HG03460 (cell line): ENCODE measurements around the gene LRRC49.
"Not testable (repeated sequence)": the region's sequence is repeated elsewhere in the genome, so short reads cannot be mapped to it uniquely, and the experiment has no call there.

ENCODE experiments used
- ATAC-seq: cut with Tn5 transposase; IDR thresholded peaks from one replicate; pipeline ENCODE4 v1.9.1; 2021; ENCODE audit not compliant: unreplicated experiment

The LRRC49 gene

DNA sequence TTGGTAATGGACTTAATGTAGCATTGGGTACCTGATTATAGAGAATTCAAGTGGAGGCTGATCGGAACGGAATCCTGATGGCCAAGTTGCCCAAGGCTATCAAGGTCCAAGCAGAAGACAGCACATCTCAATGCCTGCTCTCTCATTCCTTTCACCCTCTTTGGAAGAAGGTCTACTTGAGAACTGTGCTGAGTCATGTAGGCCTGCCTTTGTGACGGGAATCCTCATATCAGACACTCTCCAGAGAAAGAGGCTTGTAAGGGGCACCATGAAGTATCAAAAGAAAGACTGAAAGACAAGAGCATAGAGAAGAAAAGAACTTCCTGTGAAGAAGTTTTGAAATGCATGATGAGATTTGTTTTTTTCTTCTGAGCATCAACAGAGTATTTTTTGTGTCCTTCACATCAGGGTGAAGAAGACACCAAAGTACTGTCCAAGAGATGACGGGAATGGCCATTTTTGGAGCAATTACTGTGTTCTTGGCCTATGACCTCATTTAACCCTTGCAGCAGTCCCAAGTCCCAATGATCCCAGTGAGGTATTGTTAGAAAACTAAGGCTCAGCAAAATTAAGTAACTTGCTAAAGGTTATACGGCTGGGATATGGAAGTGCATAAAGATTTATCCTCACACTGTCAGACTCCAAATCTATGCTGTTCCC, 25.5 kb upstream of the LRRC49 start:
- no peak for ATAC-seq

DNA sequence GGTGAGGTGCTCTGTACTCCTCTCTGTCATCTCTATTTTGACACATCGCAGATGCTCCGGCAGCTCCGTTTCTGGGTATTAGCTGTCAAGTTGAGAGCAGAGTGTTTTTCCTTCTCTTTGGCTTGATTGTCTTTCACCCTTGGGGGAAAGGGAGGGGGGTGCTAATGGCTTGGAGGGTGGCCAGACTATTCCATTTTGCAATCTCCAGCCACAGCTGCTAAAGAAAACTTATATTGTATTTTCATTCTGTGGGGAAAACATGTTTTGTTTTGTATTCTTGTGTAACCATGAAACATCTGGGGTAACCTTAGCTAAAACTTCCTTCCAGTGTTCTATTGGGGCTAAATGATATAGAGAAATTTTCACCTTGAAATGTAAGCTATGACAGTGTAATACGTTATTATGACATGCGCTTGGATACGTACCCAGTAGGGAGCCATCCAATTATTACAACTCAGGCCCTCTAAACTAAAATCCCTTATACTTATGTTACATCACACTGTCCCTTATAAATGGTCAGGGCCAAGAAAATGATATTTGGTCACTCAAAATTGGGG, 24.6 kb upstream of the LRRC49 start:
- ATAC-seq, result no peak

DNA sequence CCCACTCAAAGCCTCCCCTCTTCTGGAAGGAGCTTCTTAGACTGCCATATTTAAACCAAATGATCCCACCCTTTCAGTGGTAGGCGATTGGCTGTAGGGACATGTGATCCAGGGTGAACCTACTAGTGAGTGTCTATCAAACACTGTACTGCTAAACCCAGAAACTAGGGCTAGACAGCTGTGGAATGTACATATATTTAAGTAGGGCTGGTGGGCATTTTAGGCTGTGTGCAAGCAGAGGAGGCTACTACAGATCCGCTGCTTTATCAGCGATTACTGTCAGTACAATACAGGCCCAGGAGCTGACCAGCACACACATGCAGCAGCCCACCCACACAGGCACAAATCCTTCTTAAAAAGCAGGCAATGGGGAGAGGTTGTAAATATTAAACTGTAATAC, 23.3 kb upstream of the LRRC49 start:
- no peak for ATAC-seq

DNA sequence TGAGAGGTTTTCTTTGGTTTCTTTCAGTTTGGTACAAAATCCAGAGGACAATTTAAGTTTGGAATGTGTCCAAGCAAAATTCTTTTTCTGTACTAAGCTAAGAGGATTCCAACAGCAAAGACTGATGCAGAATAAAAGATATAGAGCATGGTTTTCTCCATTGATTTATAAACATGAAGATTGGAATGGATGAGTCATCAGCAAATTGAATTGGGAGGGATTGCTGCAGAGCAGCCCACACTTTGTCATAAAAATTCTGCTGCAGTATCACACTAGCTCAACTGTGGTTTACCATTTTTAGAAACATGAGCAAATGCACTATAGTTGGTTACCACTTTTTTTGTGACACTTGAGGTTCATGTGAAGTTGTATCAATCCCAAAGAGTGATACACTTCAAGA, 22.6 kb upstream of the LRRC49 start:
- ATAC-seq, result no peak

DNA sequence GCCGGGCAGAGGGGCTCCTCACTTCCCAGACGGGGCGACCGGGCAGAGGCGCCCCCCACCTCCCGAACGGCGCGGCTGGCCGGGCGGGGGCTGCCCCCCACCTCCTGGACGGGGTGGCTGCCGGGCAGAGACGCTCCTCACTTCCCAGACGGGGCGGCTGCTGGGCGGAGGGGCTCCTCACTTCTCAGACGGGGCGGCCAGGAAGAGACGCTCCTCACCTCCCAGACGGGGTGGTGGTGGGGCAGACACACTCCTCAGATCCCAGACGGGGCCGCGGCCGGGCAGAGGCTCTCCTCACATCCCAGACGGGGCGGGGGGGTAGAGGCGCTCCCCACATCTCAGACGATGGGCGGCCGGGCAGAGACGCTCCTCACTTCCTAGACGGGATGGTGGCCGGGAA, 21.1 kb upstream of the LRRC49 start:
- ATAC-seq, result not testable (repeated sequence)

DNA sequence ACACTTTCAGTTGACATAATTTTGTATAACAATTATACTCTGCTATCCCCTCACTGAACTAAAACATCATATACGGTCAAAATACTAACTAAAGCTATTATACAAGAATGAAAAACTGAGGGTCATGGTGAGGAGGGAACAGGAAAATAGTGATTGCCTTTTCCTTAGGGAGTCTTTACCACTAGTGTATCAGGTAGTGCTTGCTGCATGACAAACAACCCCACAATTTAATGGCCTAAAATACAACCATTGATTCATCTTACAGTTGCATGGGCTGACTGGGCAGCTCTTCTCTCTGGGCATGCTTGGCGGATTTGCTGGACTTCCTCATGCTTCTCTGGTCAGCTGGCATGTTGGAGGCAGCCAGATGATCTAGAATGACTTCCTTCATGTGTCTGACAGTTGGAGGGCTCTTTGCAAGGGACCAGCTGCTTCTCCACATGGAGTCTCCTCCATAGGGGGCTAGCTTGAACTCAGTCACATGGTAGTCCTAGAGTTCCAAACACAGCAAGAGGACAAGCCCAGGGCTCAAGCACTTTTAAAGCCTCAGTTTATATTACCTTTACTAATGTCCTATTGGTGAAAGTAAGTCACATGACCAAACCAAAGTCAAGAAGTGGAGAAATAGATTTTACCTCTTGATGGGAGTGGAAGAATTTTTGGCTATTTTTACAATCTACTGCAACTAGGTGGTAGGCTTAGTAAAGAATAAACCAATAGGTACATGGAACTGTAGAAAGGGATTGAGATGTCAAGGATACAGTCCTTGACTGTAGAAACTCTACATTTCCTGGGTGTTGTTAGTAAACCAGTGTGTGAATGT, 19.2 kb upstream of the LRRC49 start:
- ATAC-seq, result no peak

DNA sequence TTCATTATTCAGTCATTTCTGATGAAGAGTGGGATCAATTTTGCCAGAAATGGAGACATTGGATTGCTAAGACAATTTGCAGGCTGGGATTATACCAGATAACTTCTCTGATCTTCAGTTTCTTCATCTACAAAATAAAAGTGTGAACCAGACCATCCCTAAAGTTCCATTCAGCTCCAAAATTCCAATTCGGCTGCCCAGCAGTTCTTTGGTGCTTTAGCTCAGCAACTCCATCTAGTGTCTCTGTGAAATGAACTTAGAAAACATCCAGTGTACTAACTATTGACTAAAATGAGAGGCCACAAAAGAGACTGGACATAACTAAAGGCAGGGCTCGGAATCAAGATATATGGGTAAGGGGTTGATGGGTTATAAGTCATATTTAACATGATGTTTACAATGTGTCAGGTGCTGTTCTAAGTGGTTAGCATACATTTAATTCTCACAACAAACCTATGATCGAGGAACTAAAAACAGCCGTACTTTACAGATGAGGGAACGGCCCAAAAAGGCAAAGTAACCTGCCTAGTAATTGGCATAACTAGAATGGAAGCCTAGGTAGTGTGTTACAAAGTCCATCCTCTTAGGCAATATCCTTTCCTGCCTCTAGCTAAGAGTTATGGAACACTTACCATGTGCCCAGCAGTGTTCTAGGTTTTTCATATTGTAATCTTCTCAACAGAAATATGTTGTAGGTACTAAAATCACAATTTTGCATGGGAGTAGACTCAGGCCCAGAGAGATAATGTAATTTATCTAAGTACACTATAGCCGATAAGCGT, 17.4 kb upstream of the LRRC49 start:
- no peak for ATAC-seq

DNA sequence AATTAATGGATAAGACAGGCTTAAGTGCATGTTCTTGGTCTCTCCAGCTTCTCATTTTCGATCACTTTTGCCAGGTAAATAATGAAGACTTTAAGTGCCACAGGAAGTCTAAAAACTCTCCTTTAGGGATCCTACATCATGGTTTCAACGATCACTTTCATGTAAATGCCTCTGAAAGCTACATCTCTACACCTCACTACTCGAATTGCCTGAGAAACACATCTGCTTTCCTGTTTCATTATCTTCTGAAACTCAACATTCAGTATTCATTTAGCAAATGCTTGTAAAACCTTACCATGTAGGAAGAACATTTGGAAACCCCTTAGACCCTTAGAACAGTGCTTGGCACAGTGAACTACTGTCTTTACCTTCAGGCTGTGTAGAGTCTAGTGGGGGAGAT, 16.6 kb upstream of the LRRC49 start:
- no peak for ATAC-seq

DNA sequence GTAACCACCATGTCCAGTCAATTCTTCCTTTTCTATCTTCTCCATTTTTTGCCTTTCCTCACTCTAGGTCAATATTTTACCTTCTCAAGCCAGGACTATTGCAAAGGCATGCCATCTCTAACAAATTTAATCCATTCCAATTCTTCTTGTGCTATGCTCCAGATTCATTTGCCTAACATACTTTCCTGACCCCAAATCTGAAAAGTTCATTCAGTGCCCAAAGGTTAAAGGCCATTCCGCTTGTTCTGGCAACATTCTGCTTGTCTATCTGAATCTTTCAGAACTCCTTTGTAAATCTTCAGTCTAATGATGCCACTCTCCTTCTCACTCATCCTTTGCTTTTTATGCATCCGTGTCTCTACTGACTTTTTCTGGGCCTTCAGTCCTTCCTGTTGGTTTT, 15.9 kb upstream of the LRRC49 start:
- ATAC-seq, result no peak

DNA sequence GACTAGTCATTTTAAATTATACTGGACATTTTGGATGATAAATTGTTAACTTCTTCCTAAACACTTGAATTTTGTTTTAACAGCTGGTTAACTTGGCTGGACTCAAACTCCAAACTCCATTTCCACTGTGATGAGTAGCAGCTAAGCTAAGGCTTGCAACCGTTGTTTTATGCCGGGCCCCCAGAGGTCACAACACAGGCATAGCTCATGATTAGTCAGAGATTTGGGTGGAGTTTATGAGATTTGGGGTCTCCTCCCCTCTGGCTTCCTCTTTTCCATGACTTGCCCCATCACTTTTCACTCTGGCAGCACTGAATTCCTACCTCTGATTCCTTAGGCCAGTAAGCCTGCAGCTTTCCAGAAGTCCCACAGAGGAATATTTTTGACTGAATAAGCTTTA, 13.2 kb upstream of the LRRC49 start:
- no peak for ATAC-seq

DNA sequence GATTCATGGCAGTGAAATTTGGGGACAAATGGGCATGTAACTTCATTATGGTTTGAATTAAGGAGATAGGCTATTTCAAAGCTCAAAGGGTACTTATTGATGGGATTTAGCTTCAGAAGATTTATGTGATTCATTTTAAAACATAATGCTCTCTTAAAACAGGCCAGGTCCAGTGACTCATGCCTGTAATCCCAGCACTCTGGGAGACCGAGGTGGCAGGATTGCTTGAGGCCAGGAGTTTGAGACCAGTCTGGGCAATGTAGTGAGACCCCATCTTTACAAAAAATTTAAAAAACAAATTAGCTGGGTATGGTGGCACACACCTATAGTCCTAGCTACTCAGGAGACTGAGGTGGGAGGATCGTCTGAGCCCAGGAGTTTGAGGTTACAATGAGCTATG, 11.8 kb upstream of the LRRC49 start:
- no peak for ATAC-seq

DNA sequence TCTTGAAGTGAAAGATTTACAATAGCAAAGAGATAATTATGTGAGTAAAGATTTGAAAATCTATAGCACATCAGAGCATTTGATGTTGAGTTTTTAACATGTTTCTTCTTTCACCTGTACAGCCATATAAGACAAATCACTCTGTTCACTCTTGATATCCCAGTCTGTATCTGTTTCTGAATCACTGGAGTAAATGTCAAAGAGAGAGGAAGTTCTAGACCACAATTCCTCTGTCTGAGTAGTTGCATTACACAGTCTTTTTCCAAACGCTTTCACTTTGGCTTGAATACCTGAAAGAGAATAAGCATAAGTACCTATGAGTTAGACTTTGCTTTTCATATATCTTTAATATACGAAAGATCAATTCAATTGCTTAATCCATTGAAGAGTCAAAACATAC, 10.3 kb upstream of the LRRC49 start:
- ATAC-seq, result no peak

DNA sequence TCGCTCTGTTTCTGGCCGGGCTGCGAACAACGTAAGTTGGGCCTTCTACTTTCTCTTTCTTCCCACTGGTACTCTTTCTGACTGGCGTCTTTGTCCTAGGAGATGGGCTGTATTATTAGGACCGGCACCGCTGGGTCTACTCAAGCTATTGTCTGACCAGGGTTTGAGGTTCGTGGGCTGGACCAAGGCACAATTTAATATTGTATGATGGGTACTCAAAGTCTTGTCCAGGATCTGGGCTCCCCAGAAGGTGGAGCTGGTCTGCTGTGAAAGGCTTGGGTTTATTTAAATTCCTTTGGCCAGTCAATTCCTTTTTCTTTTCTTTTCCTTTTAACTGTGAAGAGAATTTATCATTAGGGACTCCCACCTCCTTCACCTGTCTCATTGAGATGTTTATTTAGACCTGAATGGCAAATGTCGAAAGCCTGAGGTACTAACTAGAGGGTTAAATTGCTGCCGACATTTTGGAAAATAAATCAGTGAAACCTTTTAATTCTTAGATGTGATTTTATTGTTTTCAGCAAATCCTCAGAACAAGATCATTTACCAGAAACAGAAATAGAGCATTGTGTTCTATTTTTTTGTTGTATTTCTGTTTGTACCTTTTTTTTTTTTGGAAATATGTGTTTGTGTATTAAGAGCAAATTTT, 410 bp downstream of the LRRC49 start:
- ATAC-seq, result peak; percentile 15

DNA sequence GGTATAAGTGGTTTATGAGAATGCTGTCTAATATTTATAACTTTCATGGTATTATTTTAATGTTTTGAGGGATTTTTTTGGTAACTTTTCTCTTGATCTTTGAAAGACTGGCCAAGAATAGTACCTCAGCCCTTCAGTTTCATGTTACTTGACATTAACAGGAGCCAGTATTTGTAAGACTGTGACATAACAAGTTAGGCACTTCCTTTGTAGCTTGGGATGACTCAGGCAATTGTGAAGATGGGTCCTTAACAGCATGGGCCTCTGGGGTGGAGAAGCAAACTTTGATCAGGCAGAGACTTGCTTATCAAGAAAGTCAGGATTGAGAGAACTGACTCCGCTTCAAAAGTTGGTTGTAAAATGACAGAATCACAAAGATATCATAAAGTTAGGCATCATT, 9.5 kb downstream of the LRRC49 start:
- ATAC-seq, result no peak

DNA sequence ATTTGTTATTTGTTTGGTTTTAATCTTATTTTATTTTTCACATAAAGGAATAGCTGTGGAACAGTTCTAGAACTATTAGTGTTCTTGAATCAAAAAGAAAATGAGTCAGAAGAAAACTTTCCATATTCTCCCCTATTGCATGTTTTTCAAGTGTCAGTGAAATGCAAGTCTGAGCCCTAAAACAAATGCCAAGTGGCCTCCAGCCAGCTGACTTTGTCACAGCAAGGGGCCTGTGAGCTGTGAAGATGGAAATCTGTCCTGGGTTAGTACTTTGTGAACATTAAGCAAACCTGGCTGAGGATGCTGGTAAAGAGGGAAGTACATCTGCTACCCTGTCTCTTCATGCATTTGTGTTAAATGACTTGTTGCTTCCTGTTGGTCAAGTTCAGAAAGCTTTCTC, 14.2 kb downstream of the LRRC49 start:
- no peak for ATAC-seq

DNA sequence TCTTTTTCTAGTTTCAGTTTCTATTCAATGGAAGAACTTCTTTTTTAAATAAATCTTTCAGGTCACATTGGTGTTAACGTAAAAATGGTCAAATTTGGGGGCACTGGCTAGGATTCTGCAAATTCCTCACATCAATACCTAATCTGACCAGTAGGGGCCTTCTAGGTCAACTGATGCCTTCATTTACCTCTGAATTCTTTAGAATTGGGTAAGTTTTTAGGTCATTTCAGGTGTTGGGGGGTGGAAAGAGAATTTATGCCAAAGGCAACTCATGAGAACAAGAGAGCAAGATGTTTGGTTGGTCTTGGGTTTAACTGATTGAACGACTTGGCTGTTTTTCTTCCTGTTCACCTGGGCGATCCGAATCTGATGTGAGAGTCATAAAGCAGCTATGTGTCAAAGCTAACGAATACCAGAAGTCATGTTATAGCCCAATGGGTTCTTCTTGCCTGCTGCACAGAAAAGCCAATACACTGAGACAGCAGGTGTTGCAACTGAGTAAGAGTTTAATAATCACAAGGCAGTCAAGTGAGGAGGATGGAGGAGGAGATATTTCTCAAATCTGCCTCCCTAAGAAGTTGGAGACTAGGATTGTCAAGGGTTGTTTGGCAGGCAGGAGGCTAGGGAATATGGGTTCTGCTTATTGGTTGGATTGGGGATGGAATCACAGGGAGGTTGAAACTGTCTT, 15.3 kb downstream of the LRRC49 start:
- no peak for ATAC-seq

DNA sequence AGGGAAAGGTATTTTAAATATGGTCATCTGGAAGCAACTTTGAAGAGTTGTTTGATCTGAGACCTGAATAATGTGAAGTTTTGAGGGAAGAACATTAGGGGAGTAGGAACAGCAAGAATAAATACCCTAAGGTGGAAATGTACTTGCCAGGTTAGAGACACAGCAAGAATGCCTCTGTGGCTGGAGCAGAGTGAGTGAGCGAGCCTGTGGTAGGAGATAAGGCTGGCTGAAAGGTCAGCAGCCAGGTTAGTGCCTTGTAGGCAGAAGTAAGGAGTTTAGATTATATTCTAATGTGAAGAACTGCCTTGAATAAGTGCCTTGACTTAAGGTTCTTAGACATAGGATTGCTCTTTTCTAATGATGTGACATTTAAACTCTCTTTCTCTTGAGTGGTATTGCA, 18.3 kb downstream of the LRRC49 start:
- ATAC-seq, result no peak

DNA sequence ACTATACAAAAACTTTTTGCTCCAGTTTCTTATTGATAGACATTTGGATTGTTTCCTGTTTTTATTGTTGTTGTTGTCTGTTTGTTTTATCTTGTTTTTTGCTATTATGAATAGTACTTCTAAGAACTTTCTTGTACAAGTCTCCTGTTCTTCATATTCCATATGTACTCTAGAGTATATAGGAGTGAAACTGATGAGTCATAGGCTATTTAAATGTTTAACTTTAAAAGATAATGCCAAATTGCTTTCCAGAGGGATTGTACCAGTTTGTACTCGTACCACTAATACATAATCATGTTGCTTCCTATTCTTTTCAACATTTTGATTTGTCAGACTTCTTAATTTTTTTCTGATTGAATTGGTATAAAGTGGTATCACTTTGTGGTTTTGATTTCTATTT, 19.6 kb downstream of the LRRC49 start:
- no peak for ATAC-seq

DNA sequence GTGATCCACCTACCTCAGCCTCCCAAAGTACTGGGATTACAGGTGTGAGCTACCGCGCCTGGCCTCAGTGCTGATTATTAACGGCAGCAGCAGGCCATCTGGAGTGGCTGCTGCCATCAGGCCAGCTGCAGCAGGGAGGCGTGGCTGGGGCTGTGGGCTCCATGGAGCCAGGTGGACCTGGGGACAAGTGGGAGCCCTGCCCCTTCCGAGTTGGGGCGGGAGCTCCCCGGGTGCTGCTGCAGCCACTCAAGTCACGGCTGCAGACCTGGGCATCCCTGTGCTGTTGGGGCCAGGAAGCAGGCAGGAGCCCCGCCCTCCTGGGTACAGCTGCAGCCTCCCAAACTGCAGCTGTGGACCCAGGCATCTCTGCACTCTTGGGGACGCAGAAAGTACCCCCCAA, 23.9 kb downstream of the LRRC49 start:
- no peak for ATAC-seq

DNA sequence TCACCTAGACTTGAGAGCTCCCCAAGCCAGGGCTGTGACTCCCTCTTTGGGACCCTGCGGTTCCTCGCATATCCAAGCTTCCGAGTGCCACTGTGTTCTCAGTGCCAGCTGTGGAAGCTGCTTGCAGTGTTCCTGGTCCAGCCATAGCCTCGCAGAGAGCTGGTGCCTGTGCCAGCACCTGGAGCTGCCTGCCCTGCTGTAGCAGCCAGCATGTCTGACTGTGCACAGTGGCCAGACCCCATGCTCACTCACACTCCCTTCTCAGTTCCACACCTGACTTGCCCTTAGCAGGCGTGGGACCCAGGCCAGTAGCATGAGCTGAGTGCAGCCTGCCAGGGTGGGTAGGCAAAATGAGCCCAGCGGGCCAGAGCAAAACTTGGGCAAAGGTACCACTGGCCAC, 25.3 kb downstream of the LRRC49 start:
- no peak for ATAC-seq
